HEK293 (cell line): ENCODE measurements around the gene KIF19.

Experiments used
- CTCF ChIA-PET: fragments of 350-600 bp; formaldehyde crosslinking; extraction: SDS; loops from one replicate; lab custom pipeline; 2021; ENCODE audit warnings: antibody characterized with exemption; lab: Yijun Ruan, JAX
- POLR2A ChIA-PET: fragments of 300-600 bp; formaldehyde crosslinking; extraction: SDS; loops from one replicate; lab custom pipeline; 2020; ENCODE audit warnings: antibody characterized with exemption, inconsistent platforms; lab: Yijun Ruan, JAX
- H3K27ac ChIP-seq: fragments of 200-500 bp; sonication (Bioruptor generic); 2 replicates; pipeline ENCODE4 v1.5.1; 2014; ENCODE audit warnings: low read depth, low read length, control low read depth, inconsistent platforms; ENCODE audit errors: extremely low read depth
- H3K36me3 ChIP-seq, 2 experiments: fragments of 200-500 bp in 1 of 2; sonication (Bioruptor generic) in 1 of 2; 1 replicate in 1 of 2; 2 replicates in 1 of 2; pipeline ENCODE4 v1.5.1; 2014 to 2017; ENCODE audit warnings: inconsistent platforms in 2 of 2, low read length in 2 of 2; ENCODE audit not compliant: control insufficient read depth in 2 of 2, insufficient read depth in 1 of 2
- H3K4me1 ChIP-seq: fragments of 200-500 bp; sonication (Bioruptor generic); 2 replicates; pipeline ENCODE4 v1.5.1; 2014; ENCODE audit warnings: mild to moderate bottlenecking, low read length, inconsistent platforms; ENCODE audit not compliant: control insufficient read depth, insufficient read depth
- H3K4me3 ChIP-seq: 2 replicates; pipeline ENCODE4 v1.5.1; 2011; ENCODE audit warnings: low read depth, mild to moderate bottlenecking, control low read depth, low read length, moderate library complexity
- H3K9me3 ChIP-seq: fragments of 200-500 bp; sonication (Bioruptor generic); 2 replicates; pipeline ENCODE4 v1.5.1; 2014; ENCODE audit warnings: low read depth, low read length, inconsistent platforms; ENCODE audit not compliant: control insufficient read depth, insufficient read depth
- BCL11A ChIP-seq: fragments of 450-650 bp; formaldehyde crosslinking; IDR thresholded peaks from 2 replicates; pipeline ENCODE4 v1.5.1; 2016; ENCODE audit warnings: low read depth, missing biosample characterization, missing genetic modification characterization
- ELK4 ChIP-seq: IDR thresholded peaks from 2 replicates; pipeline ENCODE4 v1.6.1; 2011; ENCODE audit warnings: mild to moderate bottlenecking, low read depth, low read length, borderline replicate concordance
- FEZF1 ChIP-seq: fragments of 450-650 bp; formaldehyde crosslinking; IDR thresholded peaks from 2 replicates; pipeline ENCODE4 v1.5.1; 2016; ENCODE audit warnings: missing biosample characterization, missing genetic modification characterization
- GLIS1 ChIP-seq: fragments of 450-650 bp; formaldehyde crosslinking; IDR thresholded peaks from 2 replicates; pipeline ENCODE4 v1.5.1; 2016; ENCODE audit warnings: missing biosample characterization, missing genetic modification characterization
- GLIS2 ChIP-seq: fragments of 450-650 bp; formaldehyde crosslinking; IDR thresholded peaks from 2 replicates; pipeline ENCODE4 v1.5.1; 2016; ENCODE audit warnings: missing biosample characterization, missing genetic modification characterization
- HOXA7 ChIP-seq: sonication (generic); formaldehyde crosslinking; IDR thresholded peaks from 2 replicates; pipeline ENCODE4 v1.8.1; 2022; ENCODE audit warnings: missing genetic modification reagents, borderline replicate concordance
- IKZF3 ChIP-seq: fragments of 450-650 bp; IDR thresholded peaks from 2 replicates; pipeline ENCODE4 v1.5.0; 2018; ENCODE audit warnings: missing biosample characterization, mild to moderate bottlenecking, missing genetic modification characterization, moderate library complexity
- KLF16 ChIP-seq: fragments of 450-650 bp; formaldehyde crosslinking; IDR thresholded peaks from 2 replicates; pipeline ENCODE4 v1.5.1; 2017; ENCODE audit warnings: missing biosample characterization, missing genetic modification characterization
- SETDB1 ChIP-seq: IDR thresholded peaks from one replicate; pipeline ENCODE4 v1.6.1; 2017; ENCODE audit warnings: mild to moderate bottlenecking, low read length, moderate library complexity, mixed read lengths; ENCODE audit not compliant: insufficient read length
- ZBTB21 ChIP-seq: fragments of 450-650 bp; formaldehyde crosslinking; IDR thresholded peaks from 2 replicates; pipeline ENCODE4 v1.5.1; 2017; ENCODE audit warnings: missing biosample characterization, missing genetic modification characterization
- ZBTB6 ChIP-seq: fragments of 450-650 bp; formaldehyde crosslinking; IDR thresholded peaks from 2 replicates; pipeline ENCODE4 v1.5.1; 2017; ENCODE audit warnings: missing biosample characterization, missing genetic modification characterization
- ZIC2 ChIP-seq: fragments of 450-650 bp; formaldehyde crosslinking; IDR thresholded peaks from 2 replicates; pipeline ENCODE4 v1.5.1; 2016; ENCODE audit warnings: missing biosample characterization, missing genetic modification characterization
- ZNF16 ChIP-seq: fragments of 450-650 bp; formaldehyde crosslinking; IDR thresholded peaks from 2 replicates; pipeline ENCODE4 v1.5.1; 2016; ENCODE audit warnings: low read depth, missing biosample characterization, missing genetic modification characterization
- ZNF174 ChIP-seq: fragments of 450-650 bp; formaldehyde crosslinking; IDR thresholded peaks from 2 replicates; pipeline ENCODE4 v1.5.0; 2017; ENCODE audit warnings: missing biosample characterization, mild to moderate bottlenecking, missing genetic modification characterization
- ZNF18 ChIP-seq: fragments of 450-650 bp; formaldehyde crosslinking; IDR thresholded peaks from 2 replicates; pipeline ENCODE4 v1.5.1; 2016; ENCODE audit warnings: missing biosample characterization, missing genetic modification characterization
- ZNF19 ChIP-seq: fragments of 450-650 bp; formaldehyde crosslinking; IDR thresholded peaks from 2 replicates; pipeline ENCODE4; 2016; ENCODE audit warnings: missing biosample characterization, missing genetic modification characterization, low read depth
- ZNF2 ChIP-seq: fragments of 450-650 bp; formaldehyde crosslinking; IDR thresholded peaks from 2 replicates; pipeline ENCODE4 v1.5.1; 2016; ENCODE audit warnings: missing biosample characterization, missing genetic modification characterization
- ZNF214 ChIP-seq: fragments of 450-650 bp; formaldehyde crosslinking; IDR thresholded peaks from 2 replicates; pipeline ENCODE4 v1.5.1; 2017; ENCODE audit warnings: missing biosample characterization, mild to moderate bottlenecking, missing genetic modification characterization, borderline replicate concordance
- ZNF221 ChIP-seq: fragments of 450-650 bp; formaldehyde crosslinking; IDR thresholded peaks from 2 replicates; pipeline ENCODE4 v1.5.1; 2017; ENCODE audit warnings: missing biosample characterization, missing genetic modification characterization, borderline replicate concordance
- ZNF248 ChIP-seq: fragments of 450-650 bp; formaldehyde crosslinking; IDR thresholded peaks from 2 replicates; pipeline ENCODE4 v1.5.1; 2017; ENCODE audit warnings: missing biosample characterization, missing genetic modification characterization
- ZNF335 ChIP-seq: fragments of 450-650 bp; formaldehyde crosslinking; conservative IDR thresholded peaks from 2 replicates; pipeline ENCODE4 v1.5.1; 2016; ENCODE audit warnings: missing biosample characterization, missing genetic modification characterization
- ZNF510 ChIP-seq: fragments of 450-650 bp; formaldehyde crosslinking; IDR thresholded peaks from 2 replicates; pipeline ENCODE4 v1.5.1; 2018; ENCODE audit warnings: mild to moderate bottlenecking, missing genetic modification characterization, missing biosample characterization; ENCODE audit not compliant: insufficient replicate concordance
- ZNF530 ChIP-seq: fragments of 450-650 bp; formaldehyde crosslinking; IDR thresholded peaks from 2 replicates; pipeline ENCODE4 v1.5.1; 2016; ENCODE audit warnings: low read depth, missing biosample characterization, missing genetic modification characterization
- ZNF571 ChIP-seq: fragments of 450-650 bp; formaldehyde crosslinking; IDR thresholded peaks from 2 replicates; pipeline ENCODE4 v1.5.0; 2017; ENCODE audit warnings: missing biosample characterization, missing genetic modification characterization
- ZNF623 ChIP-seq: fragments of 450-650 bp; formaldehyde crosslinking; IDR thresholded peaks from 2 replicates; pipeline ENCODE4 v1.5.1; 2016; ENCODE audit warnings: missing biosample characterization, missing genetic modification characterization
- ZNF654 ChIP-seq: fragments of 450-650 bp; formaldehyde crosslinking; IDR thresholded peaks from 2 replicates; pipeline ENCODE4 v1.5.1; 2016; ENCODE audit warnings: low read depth, missing biosample characterization, missing genetic modification characterization
- ZNF707 ChIP-seq: fragments of 450-650 bp; formaldehyde crosslinking; IDR thresholded peaks from 2 replicates; pipeline ENCODE4 v1.5.1; 2016; ENCODE audit warnings: missing biosample characterization, missing genetic modification characterization
- ZNF76 ChIP-seq: fragments of 450-650 bp; formaldehyde crosslinking; IDR thresholded peaks from 2 replicates; pipeline ENCODE4; 2016; ENCODE audit warnings: low read depth, missing biosample characterization, missing genetic modification characterization, borderline replicate concordance
- TF ChIP-seq, protein P1 (sequence below): fragments of 450-650 bp; formaldehyde crosslinking; IDR thresholded peaks from 2 replicates; pipeline ENCODE4 v1.5.1; 2016; ENCODE audit warnings: missing biosample characterization, missing genetic modification characterization
- TF ChIP-seq, protein P2 (sequence below): fragments of 450-650 bp; formaldehyde crosslinking; IDR thresholded peaks from 2 replicates; pipeline ENCODE4 v1.5.1; 2016; ENCODE audit warnings: missing biosample characterization, missing genetic modification characterization
- TF ChIP-seq, protein P3 (sequence below): fragments of 450-650 bp; formaldehyde crosslinking; IDR thresholded peaks from 2 replicates; pipeline ENCODE4 v1.5.1; 2016; ENCODE audit warnings: missing biosample characterization, missing genetic modification characterization

KIF19 gene

DNA sequence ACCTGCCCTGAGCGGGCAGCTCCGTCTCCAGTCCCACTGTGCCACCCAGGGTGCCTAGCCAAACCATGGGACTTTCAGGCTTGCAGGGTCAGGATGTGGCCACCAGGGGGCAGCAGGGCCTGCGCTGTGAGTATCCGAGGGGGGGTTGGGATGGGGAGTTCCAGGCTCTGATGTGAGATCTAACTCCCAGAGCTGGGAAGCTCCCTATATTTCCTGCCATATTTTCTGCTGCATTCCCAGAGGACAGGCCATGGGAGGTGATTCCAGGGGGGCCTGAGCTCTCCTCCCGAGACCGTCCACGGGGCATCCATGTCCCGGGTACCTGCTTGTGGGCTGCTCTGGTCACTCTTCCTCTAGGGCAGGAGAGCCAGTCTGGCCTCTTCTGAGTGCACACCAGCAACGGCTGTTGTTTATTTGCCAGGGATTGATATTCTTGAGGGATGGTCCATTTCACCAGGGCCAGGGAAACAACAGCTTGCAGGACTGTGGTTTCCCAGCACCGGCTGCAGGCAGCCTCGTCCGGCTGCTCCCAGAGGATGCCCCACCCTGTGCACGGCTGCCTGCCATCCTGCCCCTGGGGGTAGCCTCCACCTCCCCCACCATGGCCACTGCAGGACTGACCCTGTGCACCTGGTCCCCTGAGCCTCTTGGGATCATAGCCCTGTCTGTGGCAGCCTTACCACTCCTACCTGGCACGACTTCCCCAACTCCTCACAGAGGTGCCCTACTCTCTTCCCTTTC is 42.5 kb downstream of the KIF19 start:
- H3K9me3 ChIP-seq, result no peaks in the 10 kb centered on the region
- H3K4me3 ChIP-seq, result no peak overlapping the region
- ChIA-PET POLR2A (no interaction called here), CTCF (interaction anchor here (0.5 to 4.9 kb wide), 77 partner anchors 8 to 895 kb away, joined by 3 to 101 read pairs (median 5); partner anchors contain the start of genes CD300LD and TTYH2)
- H3K27ac ChIP-seq, result no peak overlapping the region
- no peaks in the 10 kb centered on the region for H3K4me1 ChIP-seq
- H3K36me3 ChIP-seq, result no peaks in the 10 kb centered on the region
- TF ChIP-seq, protein P1, sequence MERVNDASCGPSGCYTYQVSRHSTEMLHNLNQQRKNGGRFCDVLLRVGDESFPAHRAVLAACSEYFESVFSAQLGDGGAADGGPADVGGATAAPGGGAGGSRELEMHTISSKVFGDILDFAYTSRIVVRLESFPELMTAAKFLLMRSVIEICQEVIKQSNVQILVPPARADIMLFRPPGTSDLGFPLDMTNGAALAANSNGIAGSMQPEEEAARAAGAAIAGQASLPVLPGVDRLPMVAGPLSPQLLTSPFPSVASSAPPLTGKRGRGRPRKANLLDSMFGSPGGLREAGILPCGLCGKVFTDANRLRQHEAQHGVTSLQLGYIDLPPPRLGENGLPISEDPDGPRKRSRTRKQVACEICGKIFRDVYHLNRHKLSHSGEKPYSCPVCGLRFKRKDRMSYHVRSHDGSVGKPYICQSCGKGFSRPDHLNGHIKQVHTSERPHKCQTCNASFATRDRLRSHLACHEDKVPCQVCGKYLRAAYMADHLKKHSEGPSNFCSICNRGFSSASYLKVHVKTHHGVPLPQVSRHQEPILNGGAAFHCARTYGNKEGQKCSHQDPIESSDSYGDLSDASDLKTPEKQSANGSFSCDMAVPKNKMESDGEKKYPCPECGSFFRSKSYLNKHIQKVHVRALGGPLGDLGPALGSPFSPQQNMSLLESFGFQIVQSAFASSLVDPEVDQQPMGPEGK (tag by site-specific recombination), result peak; percentile 90
- 0 out of 2 replicates have a peak, but pooled peaks have one; percentile 33 for TF ChIP-seq ZNF2
- TF ChIP-seq ZNF654 (tag by site-specific recombination), result peak; percentile 61
- TF ChIP-seq BCL11A (tag by site-specific recombination), result no peak
- 0 out of 2 replicates have a peak, but pooled peaks have one; percentile 22 for TF ChIP-seq ZNF76 (tag by site-specific recombination)
- TF ChIP-seq ZNF221, result no peak
- TF ChIP-seq, protein P2, sequence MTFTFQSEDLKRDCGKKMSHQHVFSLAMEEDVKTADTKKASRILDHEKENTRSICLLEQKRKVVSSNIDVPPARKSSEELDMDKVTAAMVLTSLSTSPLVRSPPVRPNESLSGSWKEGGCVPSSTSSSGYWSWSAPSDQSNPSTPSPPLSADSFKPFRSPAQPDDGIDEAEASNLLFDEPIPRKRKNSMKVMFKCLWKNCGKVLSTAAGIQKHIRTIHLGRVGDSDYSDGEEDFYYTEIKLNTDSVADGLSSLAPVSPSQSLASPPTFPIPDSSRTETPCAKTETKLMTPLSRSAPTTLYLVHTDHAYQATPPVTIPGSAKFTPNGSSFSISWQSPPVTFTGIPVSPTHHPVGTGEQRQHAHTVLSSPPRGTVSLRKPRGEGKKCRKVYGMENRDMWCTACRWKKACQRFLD (tag by site-specific recombination), result no peak
- no peak for TF ChIP-seq ZNF248 (tag by site-specific recombination)
- no peak for TF ChIP-seq ZNF214 (tag by site-specific recombination)
- no peak for TF ChIP-seq ZNF510 (tag by site-specific recombination)
- no peak for TF ChIP-seq ZNF530 (tag by site-specific recombination)
- no peak for TF ChIP-seq KLF16 (tag by site-specific recombination)
- TF ChIP-seq, protein P3, sequence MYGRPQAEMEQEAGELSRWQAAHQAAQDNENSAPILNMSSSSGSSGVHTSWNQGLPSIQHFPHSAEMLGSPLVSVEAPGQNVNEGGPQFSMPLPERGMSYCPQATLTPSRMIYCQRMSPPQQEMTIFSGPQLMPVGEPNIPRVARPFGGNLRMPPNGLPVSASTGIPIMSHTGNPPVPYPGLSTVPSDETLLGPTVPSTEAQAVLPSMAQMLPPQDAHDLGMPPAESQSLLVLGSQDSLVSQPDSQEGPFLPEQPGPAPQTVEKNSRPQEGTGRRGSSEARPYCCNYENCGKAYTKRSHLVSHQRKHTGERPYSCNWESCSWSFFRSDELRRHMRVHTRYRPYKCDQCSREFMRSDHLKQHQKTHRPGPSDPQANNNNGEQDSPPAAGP (tag by site-specific recombination), result no peak; the same call in 1 of the 2 replicates
- no peak for TF ChIP-seq ZNF18 (tag by site-specific recombination)
- peak; percentile 51; the same call in 1 of the 2 replicates for TF ChIP-seq GLIS1
- TF ChIP-seq ELK4, result no peak
- peak; percentile 69 for TF ChIP-seq ZIC2 (tag by site-specific recombination)
- no peak for TF ChIP-seq ZNF623
- no peak for TF ChIP-seq ZNF174 (tag by site-specific recombination)
- TF ChIP-seq ZBTB6 (tag by site-specific recombination), result no peak
- TF ChIP-seq ZBTB21, result no peak
- TF ChIP-seq FEZF1 (tag by site-specific recombination), result no peak
- no peak for TF ChIP-seq ZNF335 (tag by site-specific recombination)
- no peak for TF ChIP-seq SETDB1
- TF ChIP-seq HOXA7 (CRISPR knock-in tag), result no peak
- TF ChIP-seq ZNF571 (tag by site-specific recombination), result no peak
- no peak for TF ChIP-seq ZNF19 (tag by site-specific recombination)
- TF ChIP-seq GLIS2 (tag by site-specific recombination), result peak; percentile 58
- TF ChIP-seq ZNF16 (tag by site-specific recombination), result no peak
- peak; percentile 61 for TF ChIP-seq IKZF3 (tag by site-specific recombination)
- TF ChIP-seq ZNF707 (tag by site-specific recombination), result no peak
